Tibial nerve (tissue), 4 donors: ENCODE data around the gene ALDH3A2.

Source experiments
- EP300 ChIP-seq, 2 donors: sonication (generic); formaldehyde crosslinking; IDR thresholded peaks; one replicate each; pipeline ENCODE4 v1.6.1; 2017; ENCODE audit warnings: antibody characterized with exemption in 2 of 2, mild to moderate bottlenecking in 1 of 2
- POLR2A ChIP-seq, 2 donors: fragments of 450-650 bp; IDR thresholded peaks; one replicate each; pipeline ENCODE4 v1.6.1; 2017; ENCODE audit warnings: antibody characterized with exemption in 2 of 2, mild to moderate bottlenecking in 2 of 2, moderate library complexity in 2 of 2
- TF ChIP-seq, protein P1 (sequence below), 5 experiments: fragments of 200-600 bp in 3 of 5; fragments of 450-650 bp in 2 of 5; sonication (generic) in 3 of 5; IDR thresholded peaks; one replicate each; pipeline ENCODE4 v1.5.1; 2016 to 2019; ENCODE audit warnings: antibody characterized with exemption in 5 of 5, mild to moderate bottlenecking in 3 of 5, moderate library complexity in 2 of 5

DNA sequence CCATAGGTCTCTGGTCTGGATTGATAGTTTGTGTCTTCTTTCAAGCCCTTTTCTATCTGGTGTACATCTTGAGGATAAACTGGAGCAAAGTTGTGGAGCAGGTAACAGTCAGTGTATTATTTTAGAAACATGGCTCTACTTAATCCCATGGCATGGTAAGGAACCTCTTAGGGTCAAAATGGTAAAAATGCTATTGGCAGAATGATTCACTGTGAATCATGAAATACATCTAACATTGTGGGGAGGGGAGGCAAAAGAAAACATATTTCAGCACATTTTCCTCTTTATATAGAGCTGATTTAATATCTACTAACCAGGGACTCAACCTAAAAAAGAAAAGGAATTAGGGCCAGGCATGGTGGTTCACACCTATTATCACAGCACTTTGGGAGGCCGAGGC, 17.9 kb upstream of the ALDH3A2 start:
- TF ChIP-seq, protein P1, sequence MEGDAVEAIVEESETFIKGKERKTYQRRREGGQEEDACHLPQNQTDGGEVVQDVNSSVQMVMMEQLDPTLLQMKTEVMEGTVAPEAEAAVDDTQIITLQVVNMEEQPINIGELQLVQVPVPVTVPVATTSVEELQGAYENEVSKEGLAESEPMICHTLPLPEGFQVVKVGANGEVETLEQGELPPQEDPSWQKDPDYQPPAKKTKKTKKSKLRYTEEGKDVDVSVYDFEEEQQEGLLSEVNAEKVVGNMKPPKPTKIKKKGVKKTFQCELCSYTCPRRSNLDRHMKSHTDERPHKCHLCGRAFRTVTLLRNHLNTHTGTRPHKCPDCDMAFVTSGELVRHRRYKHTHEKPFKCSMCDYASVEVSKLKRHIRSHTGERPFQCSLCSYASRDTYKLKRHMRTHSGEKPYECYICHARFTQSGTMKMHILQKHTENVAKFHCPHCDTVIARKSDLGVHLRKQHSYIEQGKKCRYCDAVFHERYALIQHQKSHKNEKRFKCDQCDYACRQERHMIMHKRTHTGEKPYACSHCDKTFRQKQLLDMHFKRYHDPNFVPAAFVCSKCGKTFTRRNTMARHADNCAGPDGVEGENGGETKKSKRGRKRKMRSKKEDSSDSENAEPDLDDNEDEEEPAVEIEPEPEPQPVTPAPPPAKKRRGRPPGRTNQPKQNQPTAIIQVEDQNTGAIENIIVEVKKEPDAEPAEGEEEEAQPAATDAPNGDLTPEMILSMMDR (IDR thresholded peaks at IDR 0.05): no peak
- TF ChIP-seq POLR2A (IDR thresholded peaks at IDR 0.05): no peak
- no peak for TF ChIP-seq EP300 (IDR thresholded peaks at IDR 0.05)
